ENCODE data around the gene ATP8A2. TPM values are rescaled to one million over a fixed set of nuclear protein-coding genes. Genes with fewer than 3 reads are reported as not detected.
"Not testable (repeated sequence)": the region's sequence is repeated elsewhere in the genome, so short reads cannot be mapped to it uniquely, and the experiment has no call there.

The ATP8A2 gene
- total RNA-seq, 2 donors from 2014 or later: 1.6 to 2.9 TPM

- TF ChIP-seq CTCF (conservative IDR thresholded peaks at IDR 0.05): no peak
Measured at GRCh38 chr13:25783076-25783475, 411.3 kb downstream of the ATP8A2 start.

GRCh38 chr13:25783601-25784024 lies 411.8 kb downstream of the ATP8A2 start:
- no peak overlapping the region for H3K9ac ChIP-seq (ENCODE audit: extremely low read depth, low read length, poor library complexity, severe bottlenecking)
- Mint-ChIP-seq H3K36me3 (ENCODE audit: low read depth) (no peaks in the 10 kb centered on the region), H3K27ac (no peak overlapping the region), H3K27me3 (ENCODE audit: insufficient read depth) (no peaks in the 10 kb centered on the region), H3K4me1 (peaks cover 12% of the 10 kb centered on the region), H3K4me3 (no peak overlapping the region), H3K9me3 (no peaks in the 10 kb centered on the region)
- no peak for TF ChIP-seq CTCF (conservative IDR thresholded peaks at IDR 0.05)
- H3K9me3 ChIP-seq (ENCODE audit: control insufficient read depth, low read length): no peaks in the 10 kb centered on the region
- WGBS, 2 experiments (ENCODE audit: insufficient coverage in 1 of 2, insufficient read length in 1 of 2): 91% methylated on average over 4 to 5 of the region's 5 CpGs
- no peak for DNase-seq
- H3K27ac ChIP-seq (ENCODE audit: low read depth, low read length): no peak overlapping the region
- H3K4me1 ChIP-seq (ENCODE audit: control insufficient read depth, insufficient read depth, low read length): peaks cover 12% of the 10 kb centered on the region
- no peak overlapping the region for H3K4me3 ChIP-seq (ENCODE audit: low read length)
- no peaks in the 10 kb centered on the region for H3K36me3 ChIP-seq (ENCODE audit: control insufficient read depth, insufficient read depth, low read length)
- no peaks in the 10 kb centered on the region for H3K27me3 ChIP-seq (ENCODE audit: control insufficient read depth, insufficient read depth, low read length, poor library complexity, severe bottlenecking)

More at GRCh38 chr13:25783076-25783475, 411.3 kb downstream of the ATP8A2 start:
- Mint-ChIP-seq H3K36me3 (ENCODE audit: low read depth) (no peaks in the 10 kb centered on the region), H3K27me3 (ENCODE audit: insufficient read depth) (no peaks in the 10 kb centered on the region), H3K9me3 (no peaks in the 10 kb centered on the region), H3K4me3 (no peak overlapping the region), H3K27ac (no peak overlapping the region), H3K4me1 (peaks cover 16% of the 10 kb centered on the region)
- no peak for DNase-seq
- no peak overlapping the region for H3K4me3 ChIP-seq (ENCODE audit: low read length)
- H3K36me3 ChIP-seq (ENCODE audit: control insufficient read depth, insufficient read depth, low read length): no peaks in the 10 kb centered on the region
- no peak overlapping the region for H3K27ac ChIP-seq (ENCODE audit: low read depth, low read length)
- WGBS, 2 experiments (ENCODE audit: insufficient coverage in 1 of 2, insufficient read length in 1 of 2): 100% methylated on average over 2 of the region's 2 CpGs
- H3K9me3 ChIP-seq (ENCODE audit: control insufficient read depth, low read length): no peaks in the 10 kb centered on the region
- H3K27me3 ChIP-seq (ENCODE audit: control insufficient read depth, insufficient read depth, low read length, poor library complexity, severe bottlenecking): no peaks in the 10 kb centered on the region
- H3K9ac ChIP-seq (ENCODE audit: extremely low read depth, low read length, poor library complexity, severe bottlenecking): no peak overlapping the region
- peaks cover 16% of the 10 kb centered on the region for H3K4me1 ChIP-seq (ENCODE audit: control insufficient read depth, insufficient read depth, low read length)

- H3K4me3 ChIP-seq (ENCODE audit: low read length): no peak overlapping the region
- no peak overlapping the region for H3K27ac ChIP-seq (ENCODE audit: low read depth, low read length)
- no peaks in the 10 kb centered on the region for H3K27me3 ChIP-seq (ENCODE audit: control insufficient read depth, insufficient read depth, low read length, poor library complexity, severe bottlenecking)
- no peaks in the 10 kb centered on the region for H3K36me3 ChIP-seq (ENCODE audit: control insufficient read depth, insufficient read depth, low read length)
- peaks cover 10% of the 10 kb centered on the region for H3K4me1 ChIP-seq (ENCODE audit: control insufficient read depth, insufficient read depth, low read length)
- H3K9ac ChIP-seq (ENCODE audit: extremely low read depth, low read length, poor library complexity, severe bottlenecking): no peak overlapping the region
- no peaks in the 10 kb centered on the region for H3K27me3 Mint-ChIP-seq (ENCODE audit: insufficient read depth)
- H3K4me1 Mint-ChIP-seq: peaks cover 7% of the 10 kb centered on the region
- no peaks in the 10 kb centered on the region for H3K9me3 ChIP-seq (ENCODE audit: control insufficient read depth, low read length)
- DNase-seq: no peak
- H3K36me3 Mint-ChIP-seq (ENCODE audit: low read depth): no peaks in the 10 kb centered on the region
- no peaks in the 10 kb centered on the region for H3K9me3 Mint-ChIP-seq
- no peak overlapping the region for H3K4me3 Mint-ChIP-seq
- WGBS, 2 experiments (ENCODE audit: insufficient coverage in 1 of 2, insufficient read length in 1 of 2): 87% methylated on average over 4 of the region's 4 CpGs; no CpG with 5 or more reads in 1 of the 2 experiments
- TF ChIP-seq CTCF (conservative IDR thresholded peaks at IDR 0.05): no peak
- no peak overlapping the region for H3K27ac Mint-ChIP-seq
Measured at GRCh38 chr13:25784119-25784518, 412.3 kb downstream of the ATP8A2 start.

- H3K27me3 ChIP-seq (ENCODE audit: control insufficient read depth, insufficient read depth, low read length, poor library complexity, severe bottlenecking); H3K36me3 ChIP-seq (ENCODE audit: control insufficient read depth, insufficient read depth, low read length); H3K9me3 ChIP-seq (ENCODE audit: control insufficient read depth, low read length); H3K4me1 ChIP-seq (ENCODE audit: control insufficient read depth, insufficient read depth, low read length); H3K9me3 Mint-ChIP-seq; H3K27ac ChIP-seq (ENCODE audit: low read depth, low read length); H3K36me3 Mint-ChIP-seq (ENCODE audit: low read depth); H3K4me3 Mint-ChIP-seq; H3K9ac ChIP-seq (ENCODE audit: extremely low read depth, low read length, poor library complexity, severe bottlenecking); DNase-seq; H3K4me3 ChIP-seq (ENCODE audit: low read length); H3K27ac Mint-ChIP-seq; H3K27me3 Mint-ChIP-seq (ENCODE audit: insufficient read depth); H3K4me1 Mint-ChIP-seq: not testable (repeated sequence)
- WGBS, 2 experiments (ENCODE audit: insufficient coverage in 1 of 2, insufficient read length in 1 of 2): 93% methylated on average over 1 of the region's 1 CpG; no CpG with 5 or more reads in 1 of the 2 experiments
Measured at GRCh38 chr13:25790137-25790536, 418.4 kb downstream of the ATP8A2 start.

Data from endodermal cell (in vitro differentiated cells).